ENCODE data around the gene SNN. TPM values are rescaled to one million over a fixed set of nuclear protein-coding genes. Genes with fewer than 3 reads are reported as not detected.

Gene SNN
- total and polyA plus RNA-seq, 9 of the 15 experiments (the other 6 are each of a cell fraction or from before 2014, with no cell fraction given) = 0.07 to 2.9 (median 1.9) TPM

- H3K4me2 ChIP-seq (ENCODE audit: insufficient read depth, low read length) = no peak overlapping the region
- POLR2A ChIA-PET = interaction anchor here (0.6 to 2.2 kb wide), 3 partner anchors 8 to 30 kb away, joined by 3 to 8 read pairs (median 5); no protein-coding TSS in a partner anchor
- no peaks in the 10 kb centered on the region for H3K79me2 ChIP-seq (ENCODE audit: control insufficient read depth, insufficient read depth, low read length)
- no peak overlapping the region for H2AFZ ChIP-seq (ENCODE audit: low read depth, low read length)
- TF ChIP-seq RBM25 (IDR thresholded peaks at IDR 0.05; ENCODE audit: low read depth, low read length, severe bottlenecking) (peak; percentile 78), RCOR1 (IDR thresholded peaks at IDR 0.05; ENCODE audit: borderline replicate concordance in 1 of 2, low read depth in 2 of 2, low read length in 2 of 2) (0 out of 4 replicates have a peak, but pooled peaks of 1 of the 2 experiments have one; percentile 7), ZNF24 (IDR thresholded peaks at IDR 0.05) (no peak)
- ATAC-seq = no peak
- intact Hi-C loops (cut with micrococcal nuclease) (no loop called here), in situ Hi-C loops (cut with MboI) (no loop called here)
- H3K27me3 ChIP-seq (ENCODE audit: control insufficient read depth in 2 of 2, insufficient read depth in 2 of 2, low read length in 2 of 2) = peaks cover 3 to 47% of the 10 kb centered on the region in 2 experiments; a peak in 4 of 5 replicates
- H3K9me1 ChIP-seq (ENCODE audit: control insufficient read depth, insufficient read depth, low read length) = no peaks in the 10 kb centered on the region
- no peak for FAIRE-seq
- H3K4me1 ChIP-seq (replicated peaks in 1 of 2; ENCODE audit: control insufficient read depth in 2 of 2, insufficient read depth in 2 of 2, low read length in 2 of 2) = peaks cover 4 to 5% of the 10 kb centered on the region in 2 experiments; a peak in 3 of 5 replicates
- DNase-seq (ENCODE audit: extremely low read depth in 1 of 4, low spot score in 3 of 4) = no peak
- no peak overlapping the region for H3K9ac ChIP-seq (ENCODE audit: insufficient read depth in 1 of 2, low read depth in 2 of 2, low read length in 2 of 2)
- WGBS (ENCODE audit: insufficient coverage, low coverage, missing lambda C conversion rate) = 16% methylated on average over 12 of the region's 12 CpGs
- H3K4me3 ChIP-seq = no peak overlapping the region
- H3K27ac ChIP-seq (ENCODE audit: extremely low read depth, low read depth, low read length) = no peak overlapping the region
- CTCF ChIA-PET (ENCODE audit: low intra/inter-chr PET ratio) = interaction anchor here (0.6 kb wide), 1 partner anchor 374 kb away, joined by 3 read pairs; no protein-coding TSS in a partner anchor
- H3K36me3 ChIP-seq (ENCODE audit: control insufficient read depth, insufficient read depth, low read length) = no peaks in the 10 kb centered on the region
- H3K9me3 ChIP-seq (replicated peaks; ENCODE audit: control insufficient read depth, insufficient read depth, low read depth, low read length) = no peaks in the 10 kb centered on the region
- no TSS peak for BruUV-seq (replicated peaks)
- H4K20me1 ChIP-seq (replicated peaks; ENCODE audit: control insufficient read depth, insufficient read depth, low read length) = no peaks in the 10 kb centered on the region
Observed at GRCh38 chr16:11635679-11636171, 32.5 kb upstream of the SNN start.

DNA sequence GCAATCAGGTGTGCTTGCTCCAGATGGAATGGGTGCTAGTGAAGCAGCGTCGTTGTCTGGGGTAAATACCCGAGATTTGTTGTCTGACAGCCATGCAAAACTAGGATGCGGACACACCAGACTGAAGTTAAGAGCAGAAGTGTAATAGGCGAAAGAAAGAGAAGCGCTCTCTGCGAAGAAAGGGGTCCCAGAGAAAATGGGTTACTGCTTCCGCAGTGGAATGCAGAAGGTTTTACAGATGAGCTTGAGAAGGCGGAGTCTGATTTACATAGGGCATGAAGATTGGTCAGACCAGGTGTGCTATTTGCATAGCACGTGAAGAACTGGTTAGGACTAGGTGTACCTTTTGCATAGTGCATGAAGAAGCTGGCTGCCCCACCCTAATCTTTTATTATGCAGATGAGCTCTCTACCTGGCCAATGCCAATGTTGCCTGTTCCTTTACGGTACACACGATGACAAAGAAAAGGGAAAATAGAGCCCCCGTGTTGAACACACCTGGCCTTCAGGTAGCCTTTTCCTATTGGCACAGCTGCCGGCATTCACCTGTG is 32.0 kb upstream of the SNN start:
- H3K27me3 ChIP-seq (ENCODE audit: control insufficient read depth in 2 of 2, insufficient read depth in 2 of 2, low read length in 2 of 2) = peaks cover 3 to 47% of the 10 kb centered on the region in 2 experiments; a peak in 4 of 5 replicates
- ChIA-PET POLR2A (interaction anchor here (0.6 to 2.2 kb wide), 3 partner anchors 9 to 29 kb away, joined by 3 to 8 read pairs (median 5); no protein-coding TSS in a partner anchor), CTCF (ENCODE audit: low intra/inter-chr PET ratio) (no interaction called here)
- H3K4me2 ChIP-seq (ENCODE audit: insufficient read depth, low read length) = no peak overlapping the region
- DNase-seq (ENCODE audit: extremely low read depth in 1 of 4, low spot score in 3 of 4) (peak in 1 of 4 experiments; percentile 41), FAIRE-seq (peak; percentile 70), ATAC-seq (peak; percentile 78)
- H3K9ac ChIP-seq (ENCODE audit: insufficient read depth in 1 of 2, low read depth in 2 of 2, low read length in 2 of 2) = no peak overlapping the region
- no peaks in the 10 kb centered on the region for H3K9me1 ChIP-seq (ENCODE audit: control insufficient read depth, insufficient read depth, low read length)
- H2AFZ ChIP-seq (ENCODE audit: low read depth, low read length) = no peak overlapping the region
- H3K36me3 ChIP-seq (ENCODE audit: control insufficient read depth, insufficient read depth, low read length) = no peaks in the 10 kb centered on the region
- no peaks in the 10 kb centered on the region for H3K79me2 ChIP-seq (ENCODE audit: control insufficient read depth, insufficient read depth, low read length)
- H4K20me1 ChIP-seq (replicated peaks; ENCODE audit: control insufficient read depth, insufficient read depth, low read length) = 0 out of 2 replicates have a peak, but pooled peaks cover 3% of the 10 kb centered on the region
- WGBS (ENCODE audit: insufficient coverage, low coverage, missing lambda C conversion rate) = 10% methylated on average over 14 of the region's 14 CpGs
- no peak overlapping the region for H3K4me3 ChIP-seq
- no peaks in the 10 kb centered on the region for H3K9me3 ChIP-seq (replicated peaks; ENCODE audit: control insufficient read depth, insufficient read depth, low read depth, low read length)
- in situ Hi-C loops (cut with MboI) = no loop called here
- peaks cover 5 to 9% of the 10 kb centered on the region in 2 experiments; a peak in 4 of 5 replicates for H3K4me1 ChIP-seq (replicated peaks in 1 of 2; ENCODE audit: control insufficient read depth in 2 of 2, insufficient read depth in 2 of 2, low read length in 2 of 2)
- no peak overlapping the region for H3K27ac ChIP-seq (ENCODE audit: extremely low read depth, low read depth, low read length)
- BruUV-seq (replicated peaks) = no TSS peak
- intact Hi-C loops (cut with micrococcal nuclease) = no loop called here
- TF ChIP-seq ATF6 (CRISPR knock-in tag; IDR thresholded peaks at IDR 0.05) = no peak
- no peak for TF ChIP-seq ZC3H8 (IDR thresholded peaks at IDR 0.05)
- peak; percentile 16; the same call in 1 of the 2 replicates for TF ChIP-seq CTBP1 (IDR thresholded peaks at IDR 0.05; ENCODE audit: borderline replicate concordance)
- TF ChIP-seq ATF7 (IDR thresholded peaks at IDR 0.05) = no peak
- TF ChIP-seq JUND (IDR thresholded peaks at IDR 0.05; ENCODE audit: borderline replicate concordance, low read depth, low read length) = no peak
- TF ChIP-seq JUND (tag; IDR thresholded peaks at IDR 0.05; ENCODE audit: borderline replicate concordance, low read depth, low read length) = no peak
- peak; percentile 82 for TF ChIP-seq ZEB2 (IDR thresholded peaks at IDR 0.05)
- no peak for TF ChIP-seq FUS (optimal IDR thresholded peaks at IDR 0.05; ENCODE audit: low read depth, low read length)
- TF ChIP-seq BHLHE40 (IDR thresholded peaks at IDR 0.05; ENCODE audit: low read length) = peak; percentile 94
- no peak for TF ChIP-seq ZSCAN32 (CRISPR knock-in tag; IDR thresholded peaks at IDR 0.05)
- TF ChIP-seq GTF2A2 (tag; IDR thresholded peaks at IDR 0.05) = no peak
- TF ChIP-seq ZNF133 (CRISPR knock-in tag; IDR thresholded peaks at IDR 0.05) = no peak

Measured in K562 (cell line).